DOHH2 (cell line): ENCODE results near the gene TBC1D2B.

Experiments
- EZH2phosphoT487 ChIP-seq: fragments of 200-600 bp; sonication (generic); IDR thresholded peaks from 2 replicates; pipeline ENCODE4 v1.6.1; 2017; ENCODE audit warnings: borderline replicate concordance, mild to moderate bottlenecking, antibody characterized with exemption, low read length, moderate library complexity, mixed read lengths
- TF ChIP-seq, protein P1 (sequence below): fragments of 200-600 bp; sonication (generic); IDR thresholded peaks from one replicate; pipeline ENCODE4 v1.5.1; 2014; ENCODE audit warnings: antibody characterized with exemption, mild to moderate bottlenecking, low read depth, low read length; ENCODE audit not compliant: poor library complexity, severe bottlenecking

DNA sequence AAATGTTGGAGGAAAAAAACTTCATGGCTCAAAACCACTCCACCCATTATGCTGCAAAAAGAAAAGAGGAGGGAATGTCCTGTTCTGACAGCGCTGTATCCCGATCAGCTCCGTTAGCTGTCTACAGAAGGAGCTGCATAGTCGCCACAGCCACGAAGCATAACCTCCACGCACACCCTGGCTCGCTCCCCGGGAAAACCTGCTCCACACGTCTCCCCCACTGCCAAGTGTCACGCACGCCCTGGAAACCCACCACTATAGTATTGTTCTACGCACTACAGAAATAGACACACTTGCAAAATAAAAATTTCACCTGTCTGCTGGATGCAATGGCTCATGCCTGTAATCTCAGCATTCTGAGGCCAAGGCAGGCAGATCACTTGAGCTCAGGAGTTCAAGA is 55.8 kb downstream of the TBC1D2B start:
- TF ChIP-seq, protein P1, sequence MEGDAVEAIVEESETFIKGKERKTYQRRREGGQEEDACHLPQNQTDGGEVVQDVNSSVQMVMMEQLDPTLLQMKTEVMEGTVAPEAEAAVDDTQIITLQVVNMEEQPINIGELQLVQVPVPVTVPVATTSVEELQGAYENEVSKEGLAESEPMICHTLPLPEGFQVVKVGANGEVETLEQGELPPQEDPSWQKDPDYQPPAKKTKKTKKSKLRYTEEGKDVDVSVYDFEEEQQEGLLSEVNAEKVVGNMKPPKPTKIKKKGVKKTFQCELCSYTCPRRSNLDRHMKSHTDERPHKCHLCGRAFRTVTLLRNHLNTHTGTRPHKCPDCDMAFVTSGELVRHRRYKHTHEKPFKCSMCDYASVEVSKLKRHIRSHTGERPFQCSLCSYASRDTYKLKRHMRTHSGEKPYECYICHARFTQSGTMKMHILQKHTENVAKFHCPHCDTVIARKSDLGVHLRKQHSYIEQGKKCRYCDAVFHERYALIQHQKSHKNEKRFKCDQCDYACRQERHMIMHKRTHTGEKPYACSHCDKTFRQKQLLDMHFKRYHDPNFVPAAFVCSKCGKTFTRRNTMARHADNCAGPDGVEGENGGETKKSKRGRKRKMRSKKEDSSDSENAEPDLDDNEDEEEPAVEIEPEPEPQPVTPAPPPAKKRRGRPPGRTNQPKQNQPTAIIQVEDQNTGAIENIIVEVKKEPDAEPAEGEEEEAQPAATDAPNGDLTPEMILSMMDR: no peak
- TF ChIP-seq EZH2phosphoT487: no peak
